OCI-LY3 (cell line): Measurements from ENCODE around the gene FGF16.

Source experiments
- EZH2phosphoT487 ChIP-seq: fragments of 200-600 bp; shearing (Covaris generic); IDR thresholded peaks from 2 replicates; pipeline ENCODE4 v1.6.1; 2018; ENCODE audit warnings: antibody characterized with exemption, mixed run types, low read depth
- TF ChIP-seq, protein P1 (sequence below): fragments of 200-600, 300-600 bp; sonication (generic); IDR thresholded peaks from 2 replicates; pipeline ENCODE4 v1.5.1; 2014; ENCODE audit warnings: antibody characterized with exemption, low read length, low read depth

DNA sequence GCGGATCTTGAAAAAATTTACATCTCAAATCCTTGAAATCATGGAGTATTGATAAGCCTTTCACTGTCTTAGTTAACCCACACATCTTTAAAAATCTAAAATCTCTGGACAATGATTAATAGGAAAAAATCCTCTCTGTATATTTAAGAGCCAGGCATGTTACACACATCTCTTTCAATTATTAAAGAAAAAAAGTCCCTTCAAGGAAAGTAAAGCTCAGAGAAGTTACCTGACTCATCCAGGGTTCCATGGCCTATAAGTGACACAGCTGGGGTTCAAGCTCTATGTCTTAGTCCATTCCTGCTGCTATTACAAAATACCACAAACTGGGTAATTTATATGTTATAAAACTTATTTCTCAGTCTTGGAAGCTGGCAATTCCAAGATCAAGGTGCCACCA lies 14.2 kb upstream of the FGF16 start:
- TF ChIP-seq, protein P1, sequence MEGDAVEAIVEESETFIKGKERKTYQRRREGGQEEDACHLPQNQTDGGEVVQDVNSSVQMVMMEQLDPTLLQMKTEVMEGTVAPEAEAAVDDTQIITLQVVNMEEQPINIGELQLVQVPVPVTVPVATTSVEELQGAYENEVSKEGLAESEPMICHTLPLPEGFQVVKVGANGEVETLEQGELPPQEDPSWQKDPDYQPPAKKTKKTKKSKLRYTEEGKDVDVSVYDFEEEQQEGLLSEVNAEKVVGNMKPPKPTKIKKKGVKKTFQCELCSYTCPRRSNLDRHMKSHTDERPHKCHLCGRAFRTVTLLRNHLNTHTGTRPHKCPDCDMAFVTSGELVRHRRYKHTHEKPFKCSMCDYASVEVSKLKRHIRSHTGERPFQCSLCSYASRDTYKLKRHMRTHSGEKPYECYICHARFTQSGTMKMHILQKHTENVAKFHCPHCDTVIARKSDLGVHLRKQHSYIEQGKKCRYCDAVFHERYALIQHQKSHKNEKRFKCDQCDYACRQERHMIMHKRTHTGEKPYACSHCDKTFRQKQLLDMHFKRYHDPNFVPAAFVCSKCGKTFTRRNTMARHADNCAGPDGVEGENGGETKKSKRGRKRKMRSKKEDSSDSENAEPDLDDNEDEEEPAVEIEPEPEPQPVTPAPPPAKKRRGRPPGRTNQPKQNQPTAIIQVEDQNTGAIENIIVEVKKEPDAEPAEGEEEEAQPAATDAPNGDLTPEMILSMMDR, result no peak
- TF ChIP-seq EZH2phosphoT487, result no peak
